ENCODE results near the gene DNAH2.
A peak's percentile ranks its signal among the peaks of the same experiment; 100 is the strongest.

DNAH2 gene

DNA sequence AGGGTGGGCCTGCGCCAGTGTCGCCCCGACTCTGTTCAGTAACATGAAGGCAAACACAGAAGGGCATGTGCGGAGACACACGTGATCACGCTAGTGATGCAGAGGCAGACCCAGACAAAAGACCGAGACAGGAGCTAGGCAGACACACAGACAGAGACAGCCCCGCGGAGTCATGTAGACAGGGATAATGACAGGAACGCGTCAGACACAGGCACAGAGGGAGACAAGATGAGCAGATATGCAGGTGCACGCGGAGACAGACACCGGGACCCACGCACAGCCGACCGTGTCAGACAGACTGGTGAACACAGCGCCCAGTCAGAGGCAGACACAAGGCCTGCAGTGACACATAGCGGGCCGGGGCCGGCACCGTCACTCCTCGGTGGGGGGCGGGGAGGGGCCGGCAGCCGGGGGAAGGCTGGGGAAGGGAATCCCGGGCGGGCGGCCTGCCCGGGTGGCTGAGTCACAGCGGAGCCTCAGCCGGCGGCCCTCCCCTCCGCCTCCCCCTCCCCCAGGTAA lies 123.9 kb downstream of the DNAH2 start:
- DNase-seq = peak; percentile 97

- peak; percentile 96 for DNase-seq
Measured at GRCh38 chr17:7841915-7842379, 124.4 kb downstream of the DNAH2 start.

DNA sequence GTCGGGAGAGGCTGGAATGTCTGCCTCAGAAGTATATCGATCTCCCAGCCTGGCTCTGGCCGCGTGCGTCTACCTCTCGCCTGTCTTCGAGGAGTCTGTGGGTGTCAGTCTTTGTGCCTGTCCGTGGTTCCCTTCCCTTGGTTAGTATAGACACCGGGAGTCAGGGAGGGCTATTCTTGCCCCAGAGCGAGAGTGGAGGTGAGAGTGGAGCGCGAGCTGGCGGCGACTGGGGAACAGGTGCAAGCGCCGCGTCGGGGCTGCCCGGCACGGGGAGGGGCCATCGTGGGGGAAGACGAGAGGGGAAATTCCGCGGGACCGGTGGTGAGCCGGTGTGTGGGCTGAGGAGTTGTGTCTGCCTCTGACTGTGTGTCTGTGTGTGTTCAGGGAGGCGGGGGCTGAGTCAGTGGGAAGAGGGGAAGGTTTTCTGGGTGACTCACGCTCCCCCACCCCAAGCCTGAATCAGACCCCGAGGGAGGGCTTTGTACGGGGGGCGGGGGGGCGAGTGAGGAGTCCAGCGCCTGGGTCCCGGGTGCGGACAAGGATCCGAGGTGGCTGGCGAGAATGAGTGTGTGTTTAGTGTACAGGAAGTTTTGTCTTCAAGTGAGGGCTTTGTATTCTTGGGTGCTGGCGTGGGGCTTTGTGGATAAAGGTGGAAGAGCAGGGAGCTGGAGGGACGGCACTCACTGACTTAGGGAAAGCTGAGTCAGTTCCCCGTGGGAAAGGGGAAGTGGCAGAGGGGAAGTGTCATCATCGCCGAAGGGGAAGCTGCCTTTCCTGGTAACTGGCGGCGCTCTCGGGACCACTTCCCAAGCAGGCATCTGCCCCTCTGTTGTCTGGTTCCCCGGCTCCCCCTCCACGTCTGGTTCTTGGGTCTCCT lies 125.1 kb downstream of the DNAH2 start:
- peak; percentile 96 for DNase-seq

DNA sequence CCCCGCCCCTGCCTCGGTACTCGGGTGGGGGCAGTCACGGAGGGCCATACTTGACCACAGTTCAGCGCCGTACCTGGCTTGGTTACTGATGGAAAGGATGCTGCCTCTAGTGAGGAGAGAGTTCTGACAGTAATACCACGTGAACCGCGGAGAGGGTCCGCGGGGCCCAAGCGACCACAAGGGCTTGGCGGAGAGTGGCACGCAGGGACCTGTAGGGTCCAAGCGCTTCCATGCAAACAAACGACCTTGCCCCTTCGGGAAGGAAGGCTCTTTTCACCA lies 125.7 kb downstream of the DNAH2 start:
- no peak for DNase-seq

DNA sequence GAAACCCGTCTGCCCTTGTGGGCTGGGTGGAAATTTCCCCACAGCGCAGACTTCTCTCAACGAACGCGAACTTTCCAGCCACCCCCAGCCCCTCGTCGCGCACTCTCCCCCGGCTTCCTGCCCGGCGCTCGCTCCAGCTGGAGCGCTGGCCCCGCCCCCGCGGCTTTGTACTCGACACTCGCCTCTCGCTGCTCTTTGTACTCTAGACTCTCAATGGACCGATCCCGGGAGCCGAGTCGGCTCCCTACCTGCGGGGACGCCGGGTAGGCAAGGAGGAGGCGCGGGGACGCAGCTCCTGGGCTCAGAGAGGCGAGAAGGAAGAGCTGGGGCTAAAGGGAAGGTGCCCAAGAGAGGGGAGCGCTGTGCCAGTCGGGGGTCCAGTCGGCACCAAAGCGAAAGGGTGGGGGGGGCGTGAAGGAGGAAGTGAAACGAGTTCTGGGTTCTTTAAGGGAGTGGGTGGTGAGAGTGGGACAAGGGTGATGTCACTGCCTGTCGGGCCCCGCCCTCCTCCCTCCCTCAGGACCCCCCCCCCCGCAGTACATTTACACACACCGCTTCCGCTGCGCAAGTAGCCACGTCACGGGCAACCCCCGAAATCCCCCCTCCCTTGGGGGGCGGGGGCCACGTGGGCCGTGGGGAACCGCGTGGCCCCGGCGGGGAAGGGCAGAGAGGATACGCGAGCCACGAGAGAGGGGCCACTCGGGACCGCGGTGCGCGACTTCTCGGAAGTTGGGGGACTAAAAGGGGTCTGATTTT lies 126.2 kb downstream of the DNAH2 start:
- DNase-seq = peak; percentile 98

- DNase-seq = peak; percentile 99
Measured at GRCh38 chr17:7844292-7845154, 127.0 kb downstream of the DNAH2 start.

DNA sequence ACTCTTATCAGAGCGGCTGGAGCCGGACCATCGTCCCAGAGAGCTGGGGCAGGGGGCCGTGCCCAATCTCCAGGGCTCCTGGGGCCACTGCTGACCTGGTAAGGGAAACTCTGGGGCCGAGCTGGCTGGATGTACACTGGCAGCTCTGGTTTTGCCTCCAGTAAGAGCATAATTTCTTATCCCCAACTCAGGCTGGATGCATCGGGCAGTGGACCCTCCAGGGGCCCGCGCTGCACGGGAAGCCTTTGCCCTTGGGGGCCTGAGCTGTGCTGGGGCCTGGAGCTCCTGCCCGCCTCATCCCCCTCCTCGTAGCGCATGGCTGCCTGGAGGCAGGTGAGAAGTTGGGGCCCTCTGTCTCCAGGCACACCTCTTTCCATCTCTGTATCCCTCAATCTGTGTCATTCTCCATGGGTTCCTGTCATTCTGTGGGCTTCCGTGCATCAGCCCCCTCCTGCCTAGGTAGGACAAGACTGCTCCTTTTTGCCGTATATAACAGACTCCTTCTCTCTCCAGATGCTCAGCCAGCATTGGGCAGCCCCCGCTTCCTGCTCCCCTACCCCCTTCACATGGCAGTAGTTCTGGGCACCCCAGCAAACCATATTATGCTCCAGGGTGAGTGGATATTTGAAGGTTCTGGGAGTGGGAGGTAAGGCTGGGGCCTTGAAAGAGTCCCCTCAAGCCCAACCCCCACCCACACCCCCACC lies 128.0 kb downstream of the DNAH2 start:
- no peak for DNase-seq

GRCh38 chr17:7846063-7846735 lies 128.7 kb downstream of the DNAH2 start:
- DNase-seq = no peak

DNA sequence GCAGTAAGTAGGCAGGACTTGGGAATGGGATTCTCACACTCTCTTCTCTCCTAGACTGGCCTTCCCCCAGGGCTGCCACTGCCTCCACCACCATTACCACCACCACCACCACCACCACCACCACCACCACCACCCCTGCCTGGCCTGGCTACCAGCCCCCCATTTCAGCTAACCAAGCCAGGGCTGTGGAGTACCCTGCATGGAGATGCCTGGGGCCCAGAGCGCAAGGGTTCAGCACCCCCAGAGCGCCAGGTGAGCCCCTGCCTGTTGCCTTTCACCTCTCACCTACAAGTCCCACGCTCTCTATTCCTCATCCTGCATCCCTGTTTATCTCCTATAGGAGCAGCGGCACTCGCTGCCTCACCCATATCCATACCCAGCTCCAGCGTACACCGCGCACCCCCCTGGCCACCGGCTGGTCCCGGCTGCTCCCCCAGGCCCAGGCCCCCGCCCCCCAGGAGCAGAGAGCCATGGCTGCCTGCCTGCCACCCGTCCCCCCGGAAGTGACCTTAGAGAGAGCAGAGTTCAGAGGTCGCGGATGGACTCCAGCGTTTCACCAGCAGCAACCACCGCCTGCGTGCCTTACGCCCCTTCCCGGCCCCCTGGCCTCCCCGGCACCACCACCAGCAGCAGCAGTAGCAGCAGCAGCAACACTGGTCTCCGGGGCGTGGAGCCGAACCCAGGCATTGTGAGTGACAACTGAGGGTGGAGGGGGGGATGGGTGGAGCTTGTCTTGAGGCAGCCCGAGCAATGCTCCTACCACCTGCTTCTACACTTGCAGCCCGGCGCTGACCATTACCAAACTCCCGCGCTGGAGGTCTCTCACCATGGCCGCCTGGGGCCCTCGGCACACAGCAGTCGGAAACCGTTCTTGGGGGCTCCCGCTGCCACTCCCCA lies 129.5 kb downstream of the DNAH2 start:
- no peak for DNase-seq

DNA sequence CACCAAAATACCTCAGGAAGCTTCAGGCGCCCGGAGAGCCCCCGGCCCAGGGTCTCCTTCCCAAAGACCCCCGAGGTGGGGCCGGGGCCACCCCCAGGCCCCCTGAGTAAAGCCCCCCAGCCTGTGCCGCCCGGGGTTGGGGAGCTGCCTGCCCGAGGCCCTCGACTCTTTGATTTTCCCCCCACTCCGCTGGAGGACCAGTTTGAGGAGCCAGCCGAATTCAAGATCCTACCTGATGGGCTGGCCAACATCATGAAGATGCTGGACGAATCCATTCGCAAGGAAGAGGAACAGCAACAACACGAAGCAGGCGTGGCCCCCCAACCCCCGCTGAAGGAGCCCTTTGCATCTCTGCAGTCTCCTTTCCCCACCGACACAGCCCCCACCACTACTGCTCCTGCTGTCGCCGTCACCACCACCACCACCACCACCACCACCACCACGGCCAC lies 130.6 kb downstream of the DNAH2 start:
- DNase-seq = no peak

DNA sequence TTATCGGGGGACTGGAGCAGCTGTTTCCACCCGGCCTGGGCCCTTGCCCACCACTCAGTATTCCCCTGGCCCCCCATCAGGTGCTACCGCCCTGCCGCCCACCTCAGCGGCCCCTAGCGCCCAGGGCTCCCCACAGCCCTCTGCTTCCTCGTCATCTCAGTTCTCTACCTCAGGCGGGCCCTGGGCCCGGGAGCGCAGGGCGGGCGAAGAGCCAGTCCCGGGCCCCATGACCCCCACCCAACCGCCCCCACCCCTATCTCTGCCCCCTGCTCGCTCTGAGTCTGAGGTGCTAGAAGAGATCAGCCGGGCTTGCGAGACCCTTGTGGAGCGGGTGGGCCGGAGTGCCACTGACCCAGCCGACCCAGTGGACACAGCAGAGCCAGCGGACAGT lies 131.2 kb downstream of the DNAH2 start:
- DNase-seq = no peak

- no peak for DNase-seq
Measured at GRCh38 chr17:7849130-7849750, 131.7 kb downstream of the DNAH2 start.

DNA sequence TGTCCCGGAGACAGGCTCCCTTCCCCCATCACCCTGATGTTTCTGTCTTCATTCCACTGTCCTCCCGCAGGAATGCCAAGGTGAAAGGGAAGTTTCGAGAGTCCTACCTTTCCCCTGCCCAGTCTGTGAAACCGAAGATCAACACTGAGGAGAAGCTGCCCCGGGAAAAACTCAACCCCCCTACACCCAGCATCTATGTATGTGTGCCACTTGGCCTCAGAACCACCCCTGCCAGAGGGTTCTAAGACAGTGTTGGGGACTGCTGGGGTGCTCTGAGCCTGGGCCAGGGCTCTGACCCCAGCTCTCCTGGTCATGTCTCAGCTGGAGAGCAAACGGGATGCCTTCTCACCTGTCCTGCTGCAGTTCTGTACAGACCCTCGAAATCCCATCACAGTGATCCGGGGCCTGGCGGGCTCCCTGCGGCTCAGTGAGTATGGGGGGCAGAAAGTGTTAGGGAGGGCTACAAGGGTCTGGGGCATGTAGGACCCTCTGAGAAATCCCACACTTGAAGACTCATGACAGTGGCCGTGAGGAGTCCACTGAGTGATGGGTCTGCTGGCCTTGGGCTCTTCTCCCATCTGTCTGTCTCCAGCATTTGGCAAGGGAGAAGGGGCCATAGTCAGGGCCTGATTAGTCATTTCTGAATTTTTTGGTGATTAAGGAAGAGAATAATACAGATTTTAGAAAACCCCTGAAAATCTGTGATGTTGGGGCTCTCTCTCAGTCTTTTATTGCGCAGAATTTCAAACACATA lies 132.4 kb downstream of the DNAH2 start:
- DNase-seq = no peak

GRCh38 chr17:7850701-7851437 lies 133.3 kb downstream of the DNAH2 start:
- DNase-seq = peak; percentile 53

DNA sequence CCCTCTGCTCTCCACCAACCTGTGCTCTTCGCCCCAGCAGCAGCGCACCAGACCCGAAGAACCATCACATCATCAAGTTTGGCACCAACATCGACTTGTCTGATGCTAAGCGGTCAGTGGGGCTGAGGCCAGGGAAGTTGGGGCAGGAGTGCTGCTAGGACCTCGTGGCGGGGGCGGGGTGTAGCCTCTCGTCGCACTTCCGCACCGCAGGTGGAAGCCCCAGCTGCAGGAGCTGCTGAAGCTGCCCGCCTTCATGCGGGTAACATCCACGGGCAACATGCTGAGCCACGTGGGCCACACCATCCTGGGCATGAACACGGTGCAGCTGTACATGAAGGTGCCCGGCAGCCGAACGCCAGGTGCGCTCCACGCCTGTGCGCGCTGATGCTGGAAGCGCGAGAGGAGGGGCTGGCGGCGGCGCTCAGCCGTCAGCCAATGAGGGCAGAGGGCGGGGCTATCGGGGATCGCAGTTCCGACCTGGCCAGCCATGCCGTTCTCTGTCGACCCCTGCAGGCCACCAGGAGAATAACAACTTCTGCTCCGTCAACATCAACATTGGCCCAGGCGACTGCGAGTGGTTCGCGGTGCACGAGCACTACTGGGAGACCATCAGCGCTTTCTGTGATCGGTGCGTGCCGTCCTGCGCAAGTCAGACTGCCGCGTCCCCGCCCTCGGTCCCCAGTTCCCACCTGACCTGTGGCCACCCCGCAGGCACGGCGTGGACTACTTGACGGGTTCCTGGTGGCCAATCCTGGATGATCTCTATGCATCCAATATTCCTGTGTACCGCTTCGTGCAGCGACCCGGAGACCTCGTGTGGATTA lies 134.1 kb downstream of the DNAH2 start:
- peak; percentile 99 for DNase-seq

DNA sequence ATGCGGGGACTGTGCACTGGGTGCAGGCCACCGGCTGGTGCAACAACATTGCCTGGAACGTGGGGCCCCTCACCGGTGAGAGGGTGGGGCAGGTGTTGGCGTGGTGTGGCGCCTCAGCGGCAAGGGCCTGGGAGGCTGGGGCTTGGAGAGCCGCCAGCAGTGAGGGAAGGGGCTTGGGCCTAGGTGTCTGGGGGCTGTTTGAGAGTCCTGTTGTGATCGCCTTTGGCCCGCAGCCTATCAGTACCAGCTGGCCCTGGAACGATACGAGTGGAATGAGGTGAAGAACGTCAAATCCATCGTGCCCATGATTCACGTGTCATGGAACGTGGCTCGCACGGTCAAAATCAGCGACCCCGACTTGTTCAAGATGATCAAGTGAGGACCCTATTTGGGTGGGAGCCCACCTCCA lies 134.7 kb downstream of the DNAH2 start:
- no peak for DNase-seq

DNA sequence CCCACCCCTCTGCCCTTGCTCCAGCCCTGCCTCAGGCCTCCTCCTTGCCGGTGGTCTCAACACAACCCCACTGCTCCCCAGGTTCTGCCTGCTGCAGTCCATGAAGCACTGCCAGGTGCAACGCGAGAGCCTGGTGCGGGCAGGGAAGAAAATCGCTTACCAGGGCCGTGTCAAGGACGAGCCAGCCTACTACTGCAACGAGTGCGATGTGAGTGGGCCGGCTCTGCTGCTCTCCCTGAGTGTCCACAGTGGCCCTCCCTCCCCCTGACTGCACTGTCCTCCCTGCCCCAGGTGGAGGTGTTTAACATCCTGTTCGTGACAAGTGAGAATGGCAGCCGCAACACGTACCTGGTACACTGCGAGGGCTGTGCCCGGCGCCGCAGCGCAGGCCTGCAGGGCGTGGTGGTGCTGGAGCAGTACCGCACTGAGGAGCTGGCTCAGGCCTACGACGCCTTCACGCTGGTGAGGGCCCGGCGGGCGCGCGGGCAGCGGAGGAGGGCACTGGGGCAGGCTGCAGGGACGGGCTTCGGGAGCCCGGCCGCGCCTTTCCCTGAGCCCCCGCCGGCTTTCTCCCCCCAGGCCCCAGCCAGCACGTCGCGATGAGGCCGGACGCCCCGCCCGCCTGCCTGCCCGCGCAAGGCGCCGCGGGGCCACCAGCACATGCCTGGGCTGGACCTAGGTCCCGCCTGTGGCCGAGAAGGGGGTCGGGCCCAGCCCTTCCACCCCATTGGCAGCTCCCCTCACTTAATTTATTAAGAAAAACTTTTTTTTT lies 135.6 kb downstream of the DNAH2 start:
- DNase-seq = no peak

Data from DMS53 (cell line).